Measurements from ENCODE around the gene SLC2A11. TPM values are rescaled to one million over a fixed set of nuclear protein-coding genes. Genes with fewer than 3 reads are reported as not detected.
"Not testable (repeated sequence)": the region's sequence is repeated elsewhere in the genome, so short reads cannot be mapped to it uniquely, and the experiment has no call there.

Gene SLC2A11
- total RNA-seq, 2 experiments from 2014 or later, result 16.4 to 50.2 TPM

GRCh38 chr22:23903328-23903971 is 45.8 kb downstream of the SLC2A11 start:
- Histone ChIP-seq H4K20me1 (ENCODE audit: insufficient read depth, low read length) (no peaks in the 10 kb centered on the region), H3K4me2 (ENCODE audit: low read length) (no peak overlapping the region), H3K9me2 (ENCODE audit: insufficient read depth, low read length) (no peaks in the 10 kb centered on the region), H3K9me3 (ENCODE audit: low read length) (no peaks in the 10 kb centered on the region), H3K36me3 (ENCODE audit: insufficient read depth, low read length) (peaks cover 13% of the 10 kb centered on the region), H3K4me1 (ENCODE audit: insufficient read depth, low read length, poor library complexity, severe bottlenecking) (peaks cover 15% of the 10 kb centered on the region), H3K4me3 (ENCODE audit: low read depth, low read length, poor library complexity, severe bottlenecking) (no peak overlapping the region), H3K79me2 (ENCODE audit: insufficient read depth, low read depth, low read length) (no peaks in the 10 kb centered on the region), H2AFZ (ENCODE audit: low read length) (no peak overlapping the region), H3K27ac (ENCODE audit: low read depth, low read length, poor library complexity, severe bottlenecking) (no peak overlapping the region)
- ChIA-PET CTCF (ENCODE audit: unreplicated experiment) (no interaction called here), POLR2A (interaction anchor here (1.1 kb wide), 1 partner anchor 9 kb away, joined by 4 read pairs; no protein-coding TSS in a partner anchor)
- intact Hi-C loops (cut with micrococcal nuclease; ENCODE audit: unreplicated experiment), result no loop called here
- TF ChIP-seq CTCF (conservative IDR thresholded peaks at IDR 0.05; ENCODE audit: low read length), result no peak
- TF ChIP-seq EZH2phosphoT487 (IDR thresholded peaks at IDR 0.05; ENCODE audit: borderline replicate concordance, low read depth, low read length), result no peak
- no TSS peak for BruUV-seq (replicated peaks)
- DNase-seq (ENCODE audit: low spot score), result no peak

- Histone ChIP-seq H3K9me3 (ENCODE audit: low read length) (no peaks in the 10 kb centered on the region), H4K20me1 (ENCODE audit: insufficient read depth, low read length) (no peaks in the 10 kb centered on the region), H3K9me2 (ENCODE audit: insufficient read depth, low read length) (no peaks in the 10 kb centered on the region), H3K27ac (ENCODE audit: low read depth, low read length, poor library complexity, severe bottlenecking) (peak overlapping the region; percentile 6), H3K79me2 (ENCODE audit: insufficient read depth, low read depth, low read length) (no peaks in the 10 kb centered on the region), H3K4me3 (ENCODE audit: low read depth, low read length, poor library complexity, severe bottlenecking) (no peak overlapping the region), H3K4me1 (ENCODE audit: insufficient read depth, low read length, poor library complexity, severe bottlenecking) (peaks cover 28% of the 10 kb centered on the region), H3K4me2 (ENCODE audit: low read length) (no peak overlapping the region), H2AFZ (ENCODE audit: low read length) (no peak overlapping the region), H3K36me3 (ENCODE audit: insufficient read depth, low read length) (peaks cover under 1% of the 10 kb centered on the region; the same call in 1 of the 2 replicates)
- ChIA-PET CTCF (ENCODE audit: unreplicated experiment) (no interaction called here), POLR2A (no interaction called here)
- no TSS peak for BruUV-seq (replicated peaks)
- DNase-seq (ENCODE audit: low spot score), result peak; percentile 60
- TF ChIP-seq CTCF (conservative IDR thresholded peaks at IDR 0.05; ENCODE audit: low read length) (no peak), EZH2phosphoT487 (IDR thresholded peaks at IDR 0.05; ENCODE audit: borderline replicate concordance, low read depth, low read length) (no peak)
- intact Hi-C loops (cut with micrococcal nuclease; ENCODE audit: unreplicated experiment), result no loop called here
Measured at GRCh38 chr22:23904573-23905254, 47.0 kb downstream of the SLC2A11 start.

- Histone ChIP-seq H3K79me2 (ENCODE audit: insufficient read depth, low read depth, low read length) (no peaks in the 10 kb centered on the region), H3K4me1 (ENCODE audit: insufficient read depth, low read length, poor library complexity, severe bottlenecking) (peaks cover 42% of the 10 kb centered on the region), H3K4me2 (ENCODE audit: low read length) (no peak overlapping the region), H3K4me3 (ENCODE audit: low read depth, low read length, poor library complexity, severe bottlenecking) (no peak overlapping the region), H3K9me3 (ENCODE audit: low read length) (no peaks in the 10 kb centered on the region), H3K27ac (ENCODE audit: low read depth, low read length, poor library complexity, severe bottlenecking) (no peak overlapping the region), H4K20me1 (ENCODE audit: insufficient read depth, low read length) (no peaks in the 10 kb centered on the region), H3K36me3 (ENCODE audit: insufficient read depth, low read length) (no peaks in the 10 kb centered on the region; the same call in 1 of the 2 replicates), H2AFZ (ENCODE audit: low read length) (no peak overlapping the region), H3K9me2 (ENCODE audit: insufficient read depth, low read length) (no peaks in the 10 kb centered on the region)
- no TSS peak for BruUV-seq (replicated peaks)
- ChIA-PET CTCF (ENCODE audit: unreplicated experiment) (no interaction called here), POLR2A (no interaction called here)
- intact Hi-C loops (cut with micrococcal nuclease; ENCODE audit: unreplicated experiment), result no loop called here
- TF ChIP-seq EZH2phosphoT487 (IDR thresholded peaks at IDR 0.05; ENCODE audit: borderline replicate concordance, low read depth, low read length) (no peak), CTCF (conservative IDR thresholded peaks at IDR 0.05; ENCODE audit: low read length) (no peak)
- no peak for DNase-seq (ENCODE audit: low spot score)
Measured at GRCh38 chr22:23906641-23907040, 49.0 kb downstream of the SLC2A11 start.

GRCh38 chr22:23907423-23907822 is 49.7 kb downstream of the SLC2A11 start:
- H3K4me2 ChIP-seq (ENCODE audit: low read length); H2AFZ ChIP-seq (ENCODE audit: low read length); H4K20me1 ChIP-seq (ENCODE audit: insufficient read depth, low read length); BruUV-seq (replicated peaks); H3K9me3 ChIP-seq (ENCODE audit: low read length); H3K27ac ChIP-seq (ENCODE audit: low read depth, low read length, poor library complexity, severe bottlenecking); H3K9me2 ChIP-seq (ENCODE audit: insufficient read depth, low read length); POLR2A ChIA-PET; DNase-seq (ENCODE audit: low spot score); CTCF ChIA-PET (ENCODE audit: unreplicated experiment); H3K79me2 ChIP-seq (ENCODE audit: insufficient read depth, low read depth, low read length); intact Hi-C loops (cut with micrococcal nuclease; ENCODE audit: unreplicated experiment); H3K36me3 ChIP-seq (ENCODE audit: insufficient read depth, low read length); H3K4me3 ChIP-seq (ENCODE audit: low read depth, low read length, poor library complexity, severe bottlenecking): not testable (repeated sequence)
- peaks cover 50% of the 10 kb centered on the region for H3K4me1 ChIP-seq (ENCODE audit: insufficient read depth, low read length, poor library complexity, severe bottlenecking)

Data from OCI-LY7 (cell line).